ENCODE data around the gene C3orf85.

C3orf85 gene

DNA sequence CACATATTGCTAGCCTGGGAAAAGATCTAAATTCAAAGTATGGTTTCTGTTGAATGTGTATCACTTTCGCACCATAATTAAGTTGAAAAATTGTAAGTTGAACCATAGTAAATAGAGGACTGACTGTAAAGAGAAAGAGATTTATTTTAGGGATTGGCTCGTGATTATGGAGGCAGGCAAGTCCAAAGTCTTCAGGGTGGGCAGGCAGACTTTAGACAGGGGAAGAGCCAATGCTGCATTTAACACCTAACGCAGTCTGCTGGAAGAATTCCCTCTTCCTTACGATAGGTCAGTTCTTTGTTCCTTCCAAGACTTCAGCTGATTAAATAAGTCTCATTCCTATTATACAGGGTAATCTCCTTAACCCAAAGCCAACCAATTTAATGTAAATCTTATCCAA, 15.8 kb downstream of the C3orf85 start:
- no peaks in the 10 kb centered on the region for H3K4me1 ChIP-seq
- no peak overlapping the region for H3K4me3 ChIP-seq
- TF ChIP-seq, protein P1, sequence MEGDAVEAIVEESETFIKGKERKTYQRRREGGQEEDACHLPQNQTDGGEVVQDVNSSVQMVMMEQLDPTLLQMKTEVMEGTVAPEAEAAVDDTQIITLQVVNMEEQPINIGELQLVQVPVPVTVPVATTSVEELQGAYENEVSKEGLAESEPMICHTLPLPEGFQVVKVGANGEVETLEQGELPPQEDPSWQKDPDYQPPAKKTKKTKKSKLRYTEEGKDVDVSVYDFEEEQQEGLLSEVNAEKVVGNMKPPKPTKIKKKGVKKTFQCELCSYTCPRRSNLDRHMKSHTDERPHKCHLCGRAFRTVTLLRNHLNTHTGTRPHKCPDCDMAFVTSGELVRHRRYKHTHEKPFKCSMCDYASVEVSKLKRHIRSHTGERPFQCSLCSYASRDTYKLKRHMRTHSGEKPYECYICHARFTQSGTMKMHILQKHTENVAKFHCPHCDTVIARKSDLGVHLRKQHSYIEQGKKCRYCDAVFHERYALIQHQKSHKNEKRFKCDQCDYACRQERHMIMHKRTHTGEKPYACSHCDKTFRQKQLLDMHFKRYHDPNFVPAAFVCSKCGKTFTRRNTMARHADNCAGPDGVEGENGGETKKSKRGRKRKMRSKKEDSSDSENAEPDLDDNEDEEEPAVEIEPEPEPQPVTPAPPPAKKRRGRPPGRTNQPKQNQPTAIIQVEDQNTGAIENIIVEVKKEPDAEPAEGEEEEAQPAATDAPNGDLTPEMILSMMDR (IDR thresholded peaks at IDR 0.05) = no peak
- DNase-seq = no peak
- no peak overlapping the region for H3K27ac ChIP-seq
- intact Hi-C loops (cut with DNase I; ENCODE audit: low total_unique reads) = no loop called here
- no peaks in the 10 kb centered on the region for H3K9me3 ChIP-seq
- H3K27me3 ChIP-seq = no peaks in the 10 kb centered on the region
- H3K36me3 ChIP-seq = no peaks in the 10 kb centered on the region

DNA sequence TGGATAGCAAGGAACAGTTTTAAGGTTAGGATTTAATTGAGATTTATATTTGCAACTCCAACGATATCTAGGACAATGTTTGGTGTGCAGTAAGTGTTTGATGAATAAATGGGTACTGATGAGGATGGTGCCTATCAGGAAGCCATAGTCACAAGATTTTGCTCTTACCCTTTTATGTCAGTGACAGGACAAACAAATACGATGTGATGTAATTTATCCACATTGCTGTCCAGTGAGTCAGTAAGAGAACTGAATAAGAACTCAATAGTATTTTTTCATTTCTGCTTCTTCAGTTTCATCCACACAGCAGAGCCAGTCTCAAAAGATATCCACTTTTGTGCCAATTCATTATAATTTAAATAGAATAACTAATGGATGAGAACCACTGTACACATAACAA, 18.5 kb downstream of the C3orf85 start:
- H3K36me3 ChIP-seq = no peaks in the 10 kb centered on the region
- no peaks in the 10 kb centered on the region for H3K9me3 ChIP-seq
- intact Hi-C loops (cut with DNase I; ENCODE audit: low total_unique reads) = no loop called here
- H3K4me3 ChIP-seq = no peak overlapping the region
- H3K27me3 ChIP-seq = no peaks in the 10 kb centered on the region
- TF ChIP-seq, protein P1 (IDR thresholded peaks at IDR 0.05) = no peak
- H3K4me1 ChIP-seq = no peaks in the 10 kb centered on the region
- DNase-seq = no peak
- no peak overlapping the region for H3K27ac ChIP-seq

DNA sequence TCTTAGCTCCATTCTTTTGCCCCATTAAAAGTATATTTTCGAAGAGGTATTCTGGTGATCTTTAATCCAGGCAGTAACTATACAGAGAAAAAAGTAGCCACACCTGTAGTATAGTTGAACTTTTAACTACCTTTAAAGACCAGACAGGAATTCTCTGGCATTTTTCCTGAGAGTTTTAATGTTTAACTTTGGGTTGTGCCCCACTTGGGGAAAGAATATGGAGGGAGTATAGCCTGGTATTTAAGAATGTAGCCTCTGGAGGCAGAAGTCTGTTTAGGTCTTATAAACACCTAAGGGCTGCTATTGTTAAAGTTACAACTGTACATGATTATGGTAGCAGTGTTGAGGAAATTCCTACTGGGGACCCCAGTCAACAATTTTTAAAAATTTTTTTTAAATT, 19.3 kb downstream of the C3orf85 start:
- no peaks in the 10 kb centered on the region for H3K27me3 ChIP-seq
- no peaks in the 10 kb centered on the region for H3K4me1 ChIP-seq
- TF ChIP-seq, protein P1 (IDR thresholded peaks at IDR 0.05) = no peak
- no peaks in the 10 kb centered on the region for H3K36me3 ChIP-seq
- intact Hi-C loops (cut with DNase I; ENCODE audit: low total_unique reads) = no loop called here
- DNase-seq = no peak
- no peaks in the 10 kb centered on the region for H3K9me3 ChIP-seq
- H3K4me3 ChIP-seq = no peak overlapping the region
- H3K27ac ChIP-seq = no peak overlapping the region

DNA sequence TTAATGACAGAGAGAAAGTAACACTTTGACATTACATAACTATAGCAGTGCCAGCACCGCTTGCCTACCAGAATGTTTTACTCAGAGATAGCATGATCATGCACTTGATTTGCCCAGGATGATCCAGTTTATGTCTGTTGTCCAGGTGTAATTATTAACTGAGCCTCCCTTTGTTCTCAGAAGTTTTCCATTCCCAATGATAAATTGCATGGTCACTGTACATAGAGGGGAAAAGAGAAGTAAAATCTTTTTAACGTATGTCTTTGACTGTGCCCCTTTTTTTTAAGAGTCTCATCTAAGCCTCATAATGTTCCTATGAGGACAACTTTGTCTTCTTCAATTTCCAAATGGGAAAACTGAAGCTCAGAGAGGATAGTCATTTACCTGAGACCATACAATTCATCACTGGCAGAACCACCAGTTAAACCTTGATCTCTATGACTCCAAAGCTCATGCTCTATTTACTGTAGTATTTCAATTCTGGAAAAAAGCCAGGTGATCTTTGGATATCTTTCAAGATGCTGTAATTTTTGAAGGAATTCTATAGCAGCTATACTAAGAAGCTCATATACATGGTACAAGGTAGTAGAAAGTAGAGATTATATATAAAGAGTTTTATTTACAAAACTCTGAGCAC, 25.1 kb downstream of the C3orf85 start:
- H3K27me3 ChIP-seq = no peaks in the 10 kb centered on the region
- H3K9me3 ChIP-seq = no peaks in the 10 kb centered on the region
- no peaks in the 10 kb centered on the region for H3K4me1 ChIP-seq
- no peak overlapping the region for H3K27ac ChIP-seq
- no peak overlapping the region for H3K4me3 ChIP-seq
- intact Hi-C loops (cut with DNase I; ENCODE audit: low total_unique reads) = no loop called here
- no peak for DNase-seq
- TF ChIP-seq, protein P1 (IDR thresholded peaks at IDR 0.05) = no peak
- no peaks in the 10 kb centered on the region for H3K36me3 ChIP-seq

DNA sequence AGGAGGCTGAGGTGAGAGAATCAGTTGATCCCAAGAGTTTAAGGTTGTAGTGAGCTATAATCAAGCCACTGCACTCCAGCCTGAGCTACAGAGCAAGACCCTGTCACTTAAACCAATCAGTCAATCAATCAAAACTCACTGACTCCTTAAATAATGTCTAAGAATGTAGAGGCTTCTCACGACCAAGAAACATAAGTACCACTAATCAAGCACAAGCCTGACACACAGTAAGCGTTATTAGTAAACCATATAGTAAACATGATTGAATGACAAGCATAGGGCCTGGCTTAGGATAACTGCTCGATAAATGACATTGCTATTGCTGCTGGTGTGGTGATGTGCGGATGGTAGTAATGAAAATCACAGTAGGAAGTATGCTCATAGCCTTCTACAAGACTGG, 29.4 kb downstream of the C3orf85 start:
- intact Hi-C loops (cut with DNase I; ENCODE audit: low total_unique reads) = no loop called here
- no peaks in the 10 kb centered on the region for H3K27me3 ChIP-seq
- H3K4me1 ChIP-seq = no peaks in the 10 kb centered on the region
- no peaks in the 10 kb centered on the region for H3K9me3 ChIP-seq
- H3K4me3 ChIP-seq = no peak overlapping the region
- DNase-seq = no peak
- H3K27ac ChIP-seq = no peak overlapping the region
- H3K36me3 ChIP-seq = no peaks in the 10 kb centered on the region
- TF ChIP-seq, protein P1 (IDR thresholded peaks at IDR 0.05) = no peak

DNA sequence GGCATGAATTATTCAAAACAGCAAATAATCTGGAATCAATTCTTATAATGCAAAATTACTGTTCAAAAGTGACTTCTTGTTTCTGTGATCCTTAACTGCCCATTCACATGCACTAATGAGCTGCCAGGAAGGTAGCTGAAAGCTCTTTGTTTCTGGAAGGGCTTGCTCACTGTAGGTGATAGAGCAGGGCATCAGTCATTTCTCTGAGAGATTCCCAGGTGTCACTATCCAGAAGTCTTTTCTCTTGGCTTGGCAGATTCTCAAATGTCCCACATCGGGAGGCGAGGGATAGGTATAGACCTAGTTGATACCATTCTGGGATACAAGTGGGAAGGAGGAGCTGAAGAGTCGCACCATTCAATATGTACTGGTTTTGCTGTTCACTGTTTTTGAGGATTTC, 35.0 kb downstream of the C3orf85 start:
- intact Hi-C loops (cut with DNase I; ENCODE audit: low total_unique reads) = no loop called here
- no peaks in the 10 kb centered on the region for H3K36me3 ChIP-seq
- H3K27me3 ChIP-seq = no peaks in the 10 kb centered on the region
- DNase-seq = no peak
- no peaks in the 10 kb centered on the region for H3K4me1 ChIP-seq
- H3K4me3 ChIP-seq = no peak overlapping the region
- no peak overlapping the region for H3K27ac ChIP-seq
- TF ChIP-seq, protein P1 (IDR thresholded peaks at IDR 0.05) = no peak
- H3K9me3 ChIP-seq = no peaks in the 10 kb centered on the region

Measured in tibial artery (tissue), 4 donors.